GM21619 (cell line): ENCODE results near the gene TBX15.

Source experiments
- ATAC-seq: cut with Tn5 transposase; IDR thresholded peaks from one replicate; pipeline ENCODE4 v1.9.1; 2021; ENCODE audit not compliant: unreplicated experiment

The TBX15 gene

GRCh38 chr1:118988186-118989005 is at the start of gene TBX15:
TBX15 (minus strand) TSS chr1:118988343; CDS start chr1:118987795, 548 bp downstream.
- ATAC-seq = no peak

- no peak for ATAC-seq
Measured at GRCh38 chr1:119034359-119034758, 46.2 kb upstream of the TBX15 start.

- ATAC-seq = no peak
Measured at GRCh38 chr1:119032986-119033385, 44.8 kb upstream of the TBX15 start.

- ATAC-seq = no peak
Measured at GRCh38 chr1:119027759-119028158, 39.6 kb upstream of the TBX15 start.

GRCh38 chr1:119026956-119027355 is 38.8 kb upstream of the TBX15 start:
- ATAC-seq = no peak

- no peak for ATAC-seq
Measured at GRCh38 chr1:119015547-119015946, 27.4 kb upstream of the TBX15 start.

- no peak for ATAC-seq
Measured at GRCh38 chr1:119012383-119012782, 24.2 kb upstream of the TBX15 start.

- no peak for ATAC-seq
Measured at GRCh38 chr1:119011706-119012105, 23.6 kb upstream of the TBX15 start.

- no peak for ATAC-seq
Measured at GRCh38 chr1:119011116-119011515, 23.0 kb upstream of the TBX15 start.

GRCh38 chr1:119010201-119010600 is 22.1 kb upstream of the TBX15 start:
- ATAC-seq = no peak

- ATAC-seq = no peak
Measured at GRCh38 chr1:119009312-119009655, 21.1 kb upstream of the TBX15 start.

GRCh38 chr1:119008483-119009311 is 20.6 kb upstream of the TBX15 start:
- ATAC-seq = peak; percentile 76

GRCh38 chr1:119007670-119008482 is 19.7 kb upstream of the TBX15 start:
- peak; percentile 9 for ATAC-seq

GRCh38 chr1:119007339-119007669 is 19.2 kb upstream of the TBX15 start:
- ATAC-seq = no peak

GRCh38 chr1:119006406-119007279 is 18.5 kb upstream of the TBX15 start:
- ATAC-seq = no peak

- no peak for ATAC-seq
Measured at GRCh38 chr1:119005724-119006405, 17.7 kb upstream of the TBX15 start.

GRCh38 chr1:119004781-119005180 is 16.6 kb upstream of the TBX15 start:
- no peak for ATAC-seq

- ATAC-seq = no peak
Measured at GRCh38 chr1:119004129-119004527, 16.0 kb upstream of the TBX15 start.

GRCh38 chr1:119003413-119004128 is 15.4 kb upstream of the TBX15 start:
- ATAC-seq = no peak
